ENCODE data around the gene CABLES1.
A peak's percentile ranks its signal among the peaks of the same experiment; 100 is the strongest.

Gene CABLES1

DNA sequence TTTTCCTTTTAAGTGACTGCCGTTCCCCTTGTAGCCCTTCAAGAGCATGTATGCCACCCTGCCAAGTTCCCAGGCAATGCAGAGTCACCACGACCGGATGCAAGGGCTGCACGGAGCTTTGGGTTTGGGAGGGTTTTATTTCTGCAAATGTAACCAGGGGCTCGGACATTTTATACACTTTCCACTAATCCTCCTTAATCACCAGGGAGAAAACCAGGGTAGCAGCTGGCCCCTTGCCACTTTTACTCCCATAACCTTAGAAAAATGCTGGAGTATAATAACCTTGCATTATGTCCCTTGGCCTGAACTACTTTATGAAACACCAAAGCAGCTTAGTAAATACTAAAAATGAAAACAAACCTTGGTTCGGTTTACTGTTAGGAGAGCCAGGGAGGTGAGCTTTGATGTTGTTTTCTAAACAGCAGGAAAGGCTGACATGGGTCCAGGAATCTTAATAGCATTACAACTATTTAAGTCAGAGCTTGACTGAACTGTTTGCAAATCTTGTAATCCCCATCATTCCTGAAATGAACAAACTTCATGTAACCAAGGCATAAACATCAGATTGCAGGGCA, 165.0 kb downstream of the CABLES1 start:
- DNase-seq (ENCODE audit: low spot score), result no peak

DNA sequence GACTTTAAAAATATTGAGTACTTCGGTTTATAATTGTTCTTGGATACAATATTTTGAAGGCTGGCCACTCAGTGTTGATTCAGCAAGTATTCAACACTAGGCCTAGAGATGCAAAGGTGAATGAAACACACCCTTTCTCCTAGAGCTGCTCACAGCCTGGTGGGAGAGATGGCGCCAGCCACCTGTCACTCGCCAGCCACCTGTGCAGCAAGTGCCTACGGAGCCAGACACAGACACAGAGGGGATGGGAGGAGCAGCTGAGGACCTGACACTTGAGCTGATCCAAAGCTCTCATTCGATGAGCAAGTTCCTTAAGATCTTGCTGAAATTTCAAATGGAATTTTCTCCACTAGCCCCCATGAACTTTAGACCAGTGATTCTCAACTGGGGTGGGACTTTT, 166.7 kb downstream of the CABLES1 start:
- no peak for DNase-seq (ENCODE audit: low spot score)

DNA sequence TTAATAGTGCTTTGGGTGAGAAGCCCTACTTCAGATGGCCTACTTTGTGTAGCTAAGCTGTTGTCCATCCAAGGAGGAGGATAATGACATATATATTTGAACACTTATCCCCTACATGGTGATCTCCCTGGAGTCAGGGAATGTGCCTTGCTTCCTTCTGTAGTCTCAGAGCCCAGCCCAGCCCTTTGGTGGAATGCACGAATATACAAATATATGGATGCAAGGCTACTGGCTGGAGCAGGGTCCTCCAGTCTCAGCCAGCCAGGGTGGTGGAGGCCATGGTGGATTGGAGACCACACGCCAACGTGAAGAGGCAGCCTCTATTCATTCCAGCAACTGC, 167.2 kb downstream of the CABLES1 start:
- peak; percentile 69 for DNase-seq (ENCODE audit: low spot score)

DNA sequence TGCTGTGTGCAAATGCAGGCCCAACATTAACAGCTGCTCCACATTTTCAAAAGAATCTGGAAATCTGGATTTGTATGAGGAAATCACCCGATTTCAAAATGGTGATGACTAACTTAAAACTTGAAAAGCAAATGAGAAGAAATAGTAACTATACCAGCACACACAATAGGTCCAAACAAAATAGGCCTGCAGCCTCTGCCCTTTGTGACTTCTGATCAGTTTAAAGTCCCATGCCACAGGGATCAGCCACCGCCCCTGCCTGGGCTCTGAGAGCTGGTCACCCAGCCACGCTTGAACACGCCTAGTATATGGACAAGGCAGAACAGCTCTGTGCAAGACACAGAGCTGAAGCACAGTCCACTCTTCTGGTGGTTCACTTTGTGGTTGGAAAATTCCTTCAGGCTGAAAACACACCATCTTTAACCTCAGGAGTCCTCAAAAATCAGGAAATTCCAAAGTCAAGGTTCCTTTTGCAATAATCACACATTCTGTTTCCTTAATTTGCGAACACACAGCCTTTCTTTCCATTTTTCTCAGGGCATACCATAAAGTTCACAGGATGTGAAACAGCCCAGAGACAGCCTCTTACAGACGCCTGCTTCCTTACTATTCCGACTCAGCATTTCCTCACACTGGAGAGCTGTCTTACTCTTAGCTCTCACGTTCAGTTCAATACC, 167.7 kb downstream of the CABLES1 start:
- peak; percentile 65 for DNase-seq (ENCODE audit: low spot score)

DNA sequence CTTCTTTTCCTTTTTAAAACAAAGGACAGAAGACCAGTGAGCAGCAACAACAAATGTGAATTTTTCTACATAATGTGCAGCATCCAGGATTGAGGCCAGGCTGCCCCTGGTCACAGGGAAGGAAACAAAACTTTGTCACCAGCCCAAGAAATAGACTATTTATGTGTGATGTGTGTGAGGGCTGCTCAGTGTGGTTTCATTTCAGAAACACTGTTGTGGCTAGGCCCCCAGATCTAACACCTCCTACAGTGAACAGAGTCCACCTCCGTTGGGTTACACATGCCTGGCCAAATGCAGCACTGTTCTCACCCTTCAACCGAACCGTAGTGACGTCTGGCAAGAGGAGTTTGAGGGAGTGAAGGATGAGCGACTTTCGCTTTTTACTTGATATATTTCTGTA, 171.5 kb downstream of the CABLES1 start:
- DNase-seq (ENCODE audit: low spot score), result no peak

DNA sequence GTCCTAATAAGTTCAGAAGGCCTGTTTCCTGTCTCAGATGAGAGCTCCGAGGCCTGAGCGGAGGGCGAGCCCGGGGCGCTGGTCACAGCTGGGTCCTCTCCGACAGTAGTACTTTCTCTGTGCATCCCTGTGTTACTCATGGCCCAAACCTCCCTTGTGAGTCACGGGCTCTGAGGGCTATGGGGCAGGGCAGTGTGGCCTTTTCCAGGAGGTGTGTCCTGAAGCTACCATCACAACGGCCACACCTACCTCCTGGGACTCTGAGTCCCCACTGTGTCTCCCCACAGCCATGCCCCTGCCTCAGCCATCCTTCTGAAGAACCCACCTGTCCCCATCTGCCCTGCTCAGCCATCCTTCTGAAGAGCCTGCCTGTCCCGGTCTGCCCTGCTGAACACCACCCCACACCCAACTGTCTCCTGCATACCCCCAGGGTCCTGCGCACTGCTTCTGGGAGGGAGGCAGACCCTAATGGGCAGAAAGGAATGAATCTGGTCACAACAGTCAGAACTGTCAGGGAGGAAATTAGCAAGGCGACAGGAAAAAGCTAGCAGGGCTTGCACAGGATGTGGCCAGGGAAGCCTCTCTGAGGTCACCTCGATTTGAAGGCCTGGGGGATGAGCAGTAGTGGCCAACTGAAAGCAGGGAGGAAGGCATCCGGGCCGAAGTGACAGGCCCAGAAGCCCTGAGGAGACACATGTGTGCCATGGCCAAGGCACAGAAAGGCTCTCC, 172.4 kb downstream of the CABLES1 start:
- peak; percentile 54 for DNase-seq (ENCODE audit: low spot score)

All from GM03348 (cell line).